ENCODE data around the gene TMEM62.
"Not testable (repeated sequence)": the region's sequence is repeated elsewhere in the genome, so short reads cannot be mapped to it uniquely, and the experiment has no call there.

Gene TMEM62

DNA sequence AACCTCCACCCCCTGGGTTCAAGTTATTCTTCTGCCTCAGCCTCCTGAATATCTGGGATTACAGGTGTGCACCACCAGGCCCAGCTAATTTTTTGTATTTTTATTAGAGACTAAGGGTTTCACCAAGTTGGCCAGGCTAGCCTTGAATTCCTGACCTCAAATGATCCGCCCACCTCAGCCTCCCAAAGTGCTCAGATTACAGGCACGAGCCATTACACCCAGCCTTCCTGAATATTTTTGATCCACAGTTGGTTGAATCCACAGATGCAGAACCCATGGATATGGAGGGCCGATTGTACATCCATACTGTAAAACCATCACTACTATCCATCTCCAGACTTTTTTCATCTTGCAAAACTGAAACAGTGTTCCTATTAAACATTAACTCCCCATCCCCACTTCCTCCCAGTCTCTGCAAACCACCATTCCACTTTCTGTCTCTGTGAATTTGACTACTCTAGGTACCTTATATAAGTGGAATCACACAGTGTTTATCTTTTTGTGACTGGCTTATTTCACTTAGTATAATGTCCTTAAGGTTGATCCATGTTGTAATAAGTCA, 8.2 kb upstream of the TMEM62 start:
- no peak for DNase-seq

DNA sequence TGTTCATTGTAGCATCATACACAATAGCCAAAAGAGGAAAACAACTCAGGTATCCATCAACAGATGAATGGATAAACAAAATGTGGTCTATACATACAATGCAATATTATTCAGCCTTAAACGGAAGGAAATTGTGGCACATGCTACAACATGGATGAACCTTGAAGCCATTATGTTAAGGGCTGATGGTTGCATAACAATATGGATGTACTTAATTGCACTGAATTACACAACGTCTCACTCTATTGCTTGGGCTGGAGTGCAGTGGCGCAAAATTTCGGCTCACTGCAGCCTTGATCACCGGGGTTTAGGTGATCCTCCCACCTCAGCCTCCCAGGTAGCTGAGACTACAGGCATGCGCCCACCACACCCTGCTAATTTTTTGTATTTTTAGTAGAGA, 7.0 kb upstream of the TMEM62 start:
- DNase-seq: no peak

DNA sequence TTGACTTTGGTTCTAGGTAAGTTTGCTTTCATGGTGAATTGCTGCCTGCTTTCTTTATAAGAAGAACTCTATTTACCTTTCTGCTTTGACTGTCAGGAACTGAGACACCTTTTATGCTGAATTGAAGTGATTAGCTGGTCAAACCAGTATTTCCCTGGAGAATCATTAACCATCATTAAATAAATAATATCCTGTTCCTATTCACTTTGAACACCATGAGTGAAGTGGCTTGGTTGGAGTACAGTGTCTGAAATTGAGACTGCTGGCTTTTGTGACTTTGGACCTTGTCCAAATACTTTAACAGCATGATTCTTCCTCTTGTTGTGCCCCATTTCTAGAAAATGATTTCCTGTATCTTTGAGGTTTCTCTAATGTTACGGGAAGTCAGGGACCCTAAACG, 5.6 kb upstream of the TMEM62 start:
- no peak for DNase-seq

DNA sequence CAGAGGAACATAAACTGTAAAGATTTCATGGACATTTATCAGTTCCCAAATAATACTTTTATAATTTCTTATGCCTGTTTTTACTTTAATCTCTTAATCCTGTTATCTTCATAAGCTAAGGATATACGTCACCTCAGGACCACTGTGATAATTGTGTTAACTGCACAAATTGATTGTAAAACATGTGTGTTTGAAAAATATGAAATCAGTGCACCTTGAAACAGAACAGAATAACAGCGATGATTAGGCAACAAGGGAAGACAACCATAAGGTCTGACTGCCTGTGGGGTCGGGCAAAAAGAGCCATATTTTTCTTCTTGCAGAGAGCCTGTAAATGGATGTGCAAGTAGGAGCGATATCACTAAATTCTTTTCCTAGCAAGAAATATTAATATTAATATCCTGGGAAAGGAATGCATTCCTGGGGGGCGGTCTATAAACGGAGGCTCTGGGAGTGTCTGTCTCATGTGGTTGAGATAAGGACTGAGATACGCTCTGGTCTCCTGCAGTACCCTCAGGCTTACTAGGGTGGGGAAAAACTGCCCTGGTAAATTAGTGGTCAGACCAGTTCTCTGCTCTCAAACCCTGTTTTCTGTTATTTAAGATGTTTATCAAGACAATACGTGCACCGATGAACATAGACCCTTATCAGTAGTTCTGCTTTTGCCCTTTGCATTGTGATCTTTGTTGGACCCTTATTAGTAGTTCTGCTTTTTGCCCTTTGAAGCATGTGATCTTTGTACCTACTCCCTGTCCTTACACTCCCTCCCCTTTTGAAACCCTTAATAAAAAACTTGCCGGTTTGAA, 5.0 kb upstream of the TMEM62 start:
- not testable (repeated sequence) for DNase-seq

DNA sequence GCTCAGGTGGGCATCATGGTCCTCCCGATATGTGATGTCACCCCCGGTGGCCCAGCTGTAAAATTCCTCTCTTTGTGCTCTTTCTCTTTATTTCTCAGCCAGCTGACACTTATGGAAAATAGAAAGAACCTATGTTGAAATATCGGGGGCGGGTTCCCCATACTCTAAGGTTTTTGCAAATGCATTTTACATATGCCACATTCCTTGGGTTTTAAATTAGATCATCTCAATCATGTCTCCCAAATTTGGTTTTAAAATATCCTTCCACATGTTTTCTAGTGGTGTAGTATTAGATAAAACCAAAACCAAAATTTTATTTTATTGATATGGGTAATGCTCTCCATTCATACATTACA, 4.4 kb upstream of the TMEM62 start:
- no peak for DNase-seq

DNA sequence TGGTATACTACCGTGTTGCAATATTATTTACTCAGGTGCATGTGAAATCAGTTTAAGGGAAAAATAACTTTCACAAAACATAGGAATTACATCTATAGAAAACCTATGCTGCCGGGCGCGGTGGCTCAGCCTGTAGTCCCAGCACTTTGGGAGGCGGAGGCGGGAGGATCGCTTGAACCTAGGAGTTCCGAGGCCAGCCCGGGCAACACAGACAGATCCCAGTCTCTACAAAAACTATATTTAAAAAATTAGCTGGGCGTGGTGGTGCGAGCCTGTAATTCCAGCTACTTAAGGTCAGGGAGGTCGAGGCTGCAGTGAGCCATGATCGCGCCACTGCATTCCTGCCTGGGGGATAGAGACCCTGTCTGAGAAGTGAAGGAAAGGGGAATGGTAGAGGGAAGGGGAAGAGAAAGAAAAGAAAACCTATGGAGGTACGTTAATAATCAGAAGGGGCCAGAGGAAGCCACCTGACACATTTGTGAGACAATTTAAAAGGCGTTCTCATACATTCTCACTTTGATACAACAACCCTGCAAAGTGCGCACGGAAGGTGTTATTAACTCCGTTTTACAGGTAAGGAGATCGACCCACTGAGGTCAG, 456 bp upstream of the TMEM62 start:
- DNase-seq: no peak

DNA sequence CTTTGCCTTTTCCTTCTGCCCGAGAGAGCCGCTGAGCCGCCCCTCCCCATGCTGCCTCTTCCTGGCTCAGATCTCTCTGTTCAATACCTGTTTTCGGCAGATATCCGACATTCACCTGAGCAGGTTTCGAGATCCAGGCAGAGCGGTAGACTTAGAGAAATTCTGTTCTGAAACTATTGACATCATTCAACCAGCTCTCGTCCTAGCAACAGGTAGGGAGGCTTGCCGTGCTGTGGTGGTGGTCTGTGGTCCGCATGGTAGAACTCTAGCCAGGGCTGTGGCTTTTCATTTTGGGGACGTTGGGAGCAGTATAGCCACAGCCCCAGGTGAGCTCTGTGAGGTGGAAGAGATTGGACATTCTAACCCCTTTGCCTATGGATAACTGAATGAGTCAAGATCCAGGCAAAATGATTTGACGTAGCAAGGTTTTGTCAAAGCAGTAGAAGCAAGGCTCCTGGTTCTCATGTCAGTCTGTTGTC, 810 bp downstream of the TMEM62 start:
- no peak for DNase-seq

DNA sequence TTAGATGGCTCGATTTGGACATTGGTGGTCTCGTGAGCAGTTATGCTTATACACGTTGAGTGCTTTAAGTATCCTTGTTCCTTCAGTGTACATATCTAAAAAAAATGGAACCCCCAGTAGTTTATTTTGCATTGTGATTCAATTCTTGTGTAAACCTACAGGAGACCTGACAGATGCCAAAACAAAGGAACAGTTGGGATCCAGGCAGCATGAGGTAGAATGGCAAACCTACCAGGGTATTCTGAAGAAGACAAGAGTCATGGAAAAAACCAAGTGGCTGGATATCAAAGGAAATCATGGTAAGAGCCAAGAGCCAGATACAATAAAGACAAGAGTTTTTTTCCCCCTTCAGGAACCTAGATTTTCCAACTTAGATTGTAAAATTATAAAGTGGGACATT, 2.0 kb downstream of the TMEM62 start:
- no peak for DNase-seq

DNA sequence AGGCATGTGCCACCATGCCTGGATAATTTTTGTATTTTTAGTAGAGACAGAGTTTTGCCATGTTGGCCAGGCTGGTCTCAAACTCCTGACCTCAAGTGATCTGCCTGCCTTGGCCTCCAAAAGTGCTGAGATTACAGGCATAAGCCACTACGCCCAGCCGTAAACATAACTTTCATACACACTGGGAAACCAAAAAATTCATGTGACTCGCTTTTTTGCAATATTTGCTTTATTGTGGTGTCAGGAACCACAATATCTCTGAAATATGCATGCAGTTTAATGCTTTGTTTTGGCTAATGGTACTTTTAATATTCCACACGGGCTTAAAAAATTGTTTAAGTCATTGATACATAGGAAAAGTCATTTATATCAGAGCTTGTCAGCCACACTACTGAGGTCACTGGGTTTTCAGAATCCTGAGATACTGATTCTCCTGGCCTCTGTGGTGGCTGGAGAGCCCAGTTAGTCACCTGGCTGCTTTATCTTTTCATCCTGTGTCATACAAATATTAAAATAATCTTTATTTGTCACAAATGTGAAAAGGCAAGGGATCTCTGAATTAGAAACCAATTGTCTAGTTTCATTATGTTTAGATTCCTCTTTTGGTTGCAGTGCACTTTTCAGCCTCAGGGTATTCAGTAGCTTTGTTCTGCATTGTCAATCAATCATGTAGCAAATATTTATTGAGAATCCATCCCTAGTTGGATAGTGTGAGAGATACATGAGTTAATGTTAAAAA, 10.0 kb downstream of the TMEM62 start:
- DNase-seq: no peak

DNA sequence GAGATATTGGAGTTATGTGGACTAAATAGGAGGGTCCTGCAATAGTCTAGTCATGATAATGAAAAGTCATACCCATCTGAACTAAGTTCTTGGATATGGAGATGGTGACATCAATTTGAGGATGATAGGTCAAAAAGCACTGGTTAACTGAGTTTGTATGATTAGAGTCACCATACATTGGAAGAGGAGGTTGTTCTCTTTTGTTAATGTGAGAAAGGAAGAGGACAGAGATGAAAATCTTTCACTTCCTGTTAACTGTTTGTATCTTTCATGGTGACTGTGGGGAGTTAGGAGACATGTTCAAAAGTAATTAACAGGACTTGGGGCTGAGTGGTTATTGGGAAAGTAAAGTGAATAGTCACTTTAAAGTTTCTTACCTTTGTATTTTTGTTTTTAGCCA, 11.1 kb downstream of the TMEM62 start:
- no peak for DNase-seq

DNA sequence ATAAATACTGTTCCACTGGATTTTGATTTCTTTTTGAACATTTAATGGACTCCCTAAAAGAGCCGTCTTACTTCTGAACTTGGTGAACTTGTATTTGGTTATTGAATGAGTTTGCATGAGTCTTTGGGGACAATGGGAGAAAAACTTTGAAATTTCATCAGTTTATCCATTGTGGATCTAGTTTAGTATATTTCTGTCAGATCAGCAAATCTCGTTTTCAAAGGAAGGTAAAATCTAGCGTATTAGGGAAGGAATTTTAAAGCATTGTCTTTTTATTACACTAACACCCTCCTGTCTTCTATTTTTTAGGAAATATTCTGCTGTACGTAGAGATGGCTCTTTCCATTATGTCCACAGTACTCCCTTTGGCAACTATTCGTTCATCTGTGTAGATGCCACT, 12.8 kb downstream of the TMEM62 start:
- no peak for DNase-seq

DNA sequence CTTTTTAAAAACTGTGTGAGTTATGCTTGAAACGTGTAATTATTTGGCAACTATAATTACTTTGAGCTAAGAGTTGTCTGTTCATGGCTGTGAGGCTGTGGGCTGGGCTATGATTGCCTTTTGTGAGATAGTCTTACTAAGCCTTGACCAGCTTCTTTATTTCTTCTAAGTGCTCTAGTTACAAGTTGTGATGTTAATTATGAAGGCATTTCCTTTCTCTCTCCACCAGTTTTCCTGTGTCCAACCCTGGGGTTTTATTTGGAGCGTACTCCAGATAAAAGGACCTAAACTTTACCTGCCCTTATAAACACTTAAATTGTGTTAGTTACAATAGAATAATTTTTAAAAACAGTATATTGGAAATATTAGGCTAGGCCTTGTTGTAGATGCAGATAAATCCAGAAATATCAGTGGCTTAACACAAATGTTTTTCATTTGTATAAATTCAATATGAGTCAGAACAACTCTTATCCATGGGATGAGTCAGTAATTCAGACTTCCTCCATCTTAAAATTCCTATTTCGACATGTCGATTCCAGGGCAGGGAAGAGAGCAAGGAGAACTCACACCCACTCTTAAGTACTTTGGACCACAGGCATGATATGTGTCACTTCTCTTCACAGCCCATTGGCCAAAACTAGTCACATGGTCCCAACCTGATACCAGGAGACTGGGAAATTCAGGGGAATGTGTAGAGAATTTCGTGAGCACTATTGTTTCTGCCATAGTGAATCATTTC, 17.0 kb downstream of the TMEM62 start:
- no peak for DNase-seq

DNA sequence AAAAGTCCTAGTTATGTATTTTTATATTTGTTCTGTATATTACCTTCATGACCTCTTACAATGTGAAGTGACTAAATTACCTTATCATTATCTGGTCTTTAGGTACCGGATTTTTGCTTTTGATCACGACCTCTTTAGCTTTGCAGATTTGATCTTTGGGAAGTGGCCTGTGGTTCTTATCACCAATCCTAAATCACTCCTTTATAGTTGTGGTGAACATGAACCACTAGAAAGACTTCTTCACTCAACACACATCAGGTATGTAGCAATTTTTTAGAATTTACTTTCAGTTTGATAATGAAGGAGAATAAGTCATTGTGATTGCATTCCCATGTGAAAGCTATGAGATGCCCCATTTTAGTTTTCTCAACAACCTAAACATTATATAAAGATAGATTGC, 18.3 kb downstream of the TMEM62 start:
- DNase-seq: no peak

DNA sequence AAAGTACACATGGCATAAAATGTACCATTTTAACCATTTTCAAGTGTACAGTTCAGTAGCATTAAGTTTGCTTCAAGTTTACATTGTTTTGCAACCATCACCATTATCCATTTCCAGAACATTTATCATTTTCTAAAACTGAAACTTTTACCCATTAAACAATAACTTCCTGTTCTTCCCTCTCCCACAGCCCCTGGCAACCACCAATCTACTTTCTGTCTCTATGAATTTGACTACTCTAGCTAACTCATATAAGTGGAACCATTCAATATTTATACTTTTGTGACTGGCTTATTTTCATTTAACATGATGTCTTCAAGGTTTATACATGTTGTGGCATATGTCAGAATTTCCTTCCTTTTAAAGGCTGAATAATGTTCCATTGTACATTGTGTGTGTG, 19.9 kb downstream of the TMEM62 start:
- no peak for DNase-seq

DNA sequence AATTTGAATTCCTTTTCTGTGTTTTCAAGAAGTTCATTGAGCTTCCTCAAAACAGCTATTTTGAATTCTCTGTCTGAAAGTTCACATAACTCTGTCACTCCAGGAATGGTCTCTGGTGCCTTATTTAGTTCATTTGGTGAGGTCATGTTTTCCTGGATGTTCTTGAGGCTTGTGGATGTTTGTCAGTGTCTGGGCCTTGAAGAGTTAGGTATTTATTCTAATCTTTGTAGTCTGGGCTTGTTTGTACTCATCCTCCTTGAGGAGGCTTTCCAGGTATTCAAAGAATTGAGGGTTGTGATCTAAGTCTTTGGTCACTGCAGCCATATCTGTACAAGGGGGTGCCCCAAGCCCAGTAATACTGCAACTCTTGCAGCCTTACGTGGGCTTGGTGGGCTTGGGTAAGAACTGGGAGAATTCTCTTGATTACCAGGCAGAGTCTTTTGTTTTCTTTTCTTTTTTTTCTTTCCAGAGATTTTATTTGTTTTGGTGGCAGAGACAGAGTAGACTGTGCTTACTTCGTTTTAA, 32.5 kb downstream of the TMEM62 start:
- DNase-seq: no peak

DNA sequence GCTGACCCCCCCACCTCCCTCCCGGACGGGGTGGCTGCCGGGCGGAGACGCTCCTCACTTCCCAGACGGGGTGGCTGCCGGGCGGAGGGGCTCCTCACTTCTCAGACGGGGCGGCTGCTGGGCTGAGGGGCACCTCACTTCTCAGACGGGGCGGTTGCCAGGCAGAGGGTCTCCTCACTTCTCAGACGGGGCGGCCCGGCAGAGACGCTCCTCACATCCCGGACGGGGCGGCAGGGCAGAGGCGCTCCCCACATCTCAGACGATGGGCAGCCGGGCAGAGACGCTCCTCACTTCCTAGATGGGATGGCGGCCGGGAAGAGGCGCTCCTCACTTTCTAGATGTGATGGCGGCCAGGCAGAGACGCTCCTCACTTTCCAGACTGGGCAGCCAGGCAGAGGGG, 33.9 kb downstream of the TMEM62 start:
- not testable (repeated sequence) for DNase-seq

DNA sequence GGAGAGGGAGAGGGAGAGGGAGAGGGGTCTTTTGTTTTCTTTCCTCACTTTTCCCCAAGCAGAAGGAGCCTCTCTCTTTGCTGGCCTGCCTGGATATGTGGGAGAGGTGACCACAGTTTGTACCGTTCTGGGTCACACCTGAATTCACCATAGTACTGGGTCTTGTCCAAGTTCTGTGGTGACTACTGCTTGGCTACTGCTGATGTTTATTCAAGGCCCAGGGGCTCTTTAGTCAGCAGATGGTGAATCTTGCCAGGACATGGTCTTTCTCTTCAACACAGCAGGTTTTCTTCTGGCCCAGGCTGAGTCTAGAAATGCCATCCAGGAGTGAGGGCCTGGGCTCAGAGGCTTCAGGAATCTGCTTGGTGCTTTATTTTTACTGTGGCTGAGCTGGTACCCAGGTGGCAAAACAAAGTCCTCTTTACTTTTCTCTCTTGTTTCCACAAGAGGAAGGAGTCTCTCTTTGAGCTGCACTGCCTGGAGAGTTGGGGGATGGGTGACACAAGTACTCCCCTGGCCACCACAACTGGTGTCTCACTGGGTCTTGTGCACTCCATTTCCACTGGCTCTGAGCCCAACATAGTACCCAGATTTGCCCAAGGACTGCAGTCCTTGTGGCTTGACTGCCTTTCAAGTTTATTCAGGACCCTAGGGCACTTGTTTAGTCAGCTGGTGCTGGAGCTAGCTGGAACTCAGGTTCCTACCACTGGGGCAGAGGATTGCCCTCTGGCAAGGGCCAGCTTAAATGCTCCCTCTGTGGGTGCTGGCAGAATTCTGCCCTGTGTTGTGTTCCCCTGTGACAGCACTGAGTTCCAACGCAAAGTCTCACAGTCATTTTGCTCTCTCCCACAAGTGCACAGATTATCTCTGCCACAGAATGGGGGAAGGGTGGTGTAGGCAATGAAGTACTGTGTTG, 35.1 kb downstream of the TMEM62 start:
- no peak for DNase-seq

DNA sequence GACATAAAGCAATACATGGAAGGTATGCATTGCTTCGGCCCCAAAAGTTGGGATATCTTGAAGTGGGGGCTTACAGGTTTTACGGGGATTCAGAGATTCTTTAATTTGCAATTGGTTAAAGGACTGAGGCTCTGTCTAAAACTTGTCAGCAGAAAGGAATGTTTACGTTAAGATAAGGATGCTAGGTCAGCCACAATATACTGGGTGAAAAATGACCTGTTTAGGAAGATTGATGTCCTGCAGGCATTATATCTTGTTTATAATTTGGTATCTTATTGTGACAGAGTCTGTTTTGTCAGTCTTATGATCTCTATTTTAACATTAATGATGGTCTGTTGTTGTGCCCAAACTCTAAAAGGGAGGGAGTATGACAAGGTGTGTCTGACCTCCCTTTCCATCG, 36.5 kb downstream of the TMEM62 start:
- no peak for DNase-seq

DNA sequence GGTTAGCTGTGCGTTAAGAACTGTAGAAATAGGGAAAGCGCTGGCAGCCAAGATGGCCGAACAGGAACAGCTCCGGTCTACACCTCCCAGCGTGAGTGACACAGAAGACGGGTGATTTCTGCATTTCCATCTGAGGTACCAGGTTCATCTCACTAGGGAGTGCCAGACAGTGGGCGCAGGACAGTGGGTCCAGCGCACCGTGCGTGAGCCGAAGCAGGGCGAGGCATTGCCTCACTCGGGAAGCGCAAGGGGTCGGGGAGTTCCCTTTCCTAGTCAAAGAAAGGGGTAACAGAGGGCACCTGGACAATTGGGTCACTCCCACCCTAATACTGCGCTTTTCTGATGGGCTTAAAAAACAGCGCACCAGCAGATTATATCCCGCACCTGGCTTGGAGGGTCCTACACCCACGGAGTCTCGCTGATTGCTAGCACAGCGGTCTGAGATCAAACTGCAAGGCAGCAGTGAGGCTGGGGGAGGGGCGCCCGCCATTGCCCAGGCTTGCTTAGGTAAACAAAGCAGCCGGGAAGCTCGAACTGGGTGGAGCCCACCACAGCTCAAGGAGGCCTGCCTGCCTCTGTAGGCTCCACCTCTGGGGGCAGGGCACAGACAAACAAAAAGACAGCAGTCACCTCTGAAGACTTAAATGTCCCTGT, 42.4 kb downstream of the TMEM62 start:
- DNase-seq: not testable (repeated sequence)

DNA sequence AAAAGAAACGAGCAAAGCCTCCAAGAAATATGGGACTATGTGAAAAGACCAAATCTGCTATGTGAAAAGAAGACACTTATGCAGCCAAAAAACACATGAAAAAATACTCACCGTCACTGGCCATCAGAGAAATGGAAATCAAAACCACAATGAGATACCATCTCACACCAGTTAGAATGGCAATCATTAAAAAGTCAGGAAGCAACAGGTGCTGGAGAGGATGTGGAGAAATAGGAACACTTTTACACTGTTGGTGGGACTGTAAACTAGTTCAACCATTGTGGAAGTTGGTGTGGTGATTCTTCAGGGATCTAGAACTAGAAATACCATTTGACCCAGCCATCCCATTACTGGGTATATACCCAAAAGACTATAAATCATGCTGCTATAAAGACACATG, 43.8 kb downstream of the TMEM62 start:
- DNase-seq: not testable (repeated sequence)

DNA sequence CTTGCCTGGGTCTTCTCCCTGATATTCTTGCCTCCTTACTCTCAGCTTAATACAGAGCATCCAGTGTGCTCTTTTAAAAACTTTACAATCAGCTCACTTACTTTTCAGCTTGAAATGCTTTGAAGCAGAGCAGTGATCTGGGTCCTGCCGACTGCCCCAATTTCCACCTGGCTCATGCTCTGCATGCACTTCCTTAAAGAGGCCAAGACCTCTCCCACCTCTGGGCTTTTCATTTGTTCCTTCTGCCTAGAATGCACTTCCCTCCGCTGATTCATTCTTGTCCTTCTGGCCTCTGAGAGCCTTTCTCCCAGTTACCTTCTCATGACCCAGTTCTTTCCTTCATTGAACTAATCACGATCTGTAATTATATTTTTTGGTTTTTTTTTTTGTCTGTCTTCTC, 49.9 kb downstream of the TMEM62 start:
- DNase-seq: no peak
